ENCODE data around the gene PI4KB. TPM values are rescaled to one million over a fixed set of nuclear protein-coding genes. Genes with fewer than 3 reads are reported as not detected.
A peak's percentile ranks its signal among the peaks of the same experiment; 100 is the strongest.

The PI4KB gene
- total and polyA plus RNA-seq, 9 of the 15 experiments (the other 6 are each of a cell fraction or from before 2014, with no cell fraction given): 3.1 to 65.4 (median 45.1) TPM

- 4% methylated on average over 2 of the region's 2 CpGs for WGBS (ENCODE audit: insufficient coverage, low coverage, missing lambda C conversion rate)
- no TSS peak for BruUV-seq (replicated peaks)
- Histone ChIP-seq H3K9me1 (ENCODE audit: control insufficient read depth, insufficient read depth, low read length) (no peaks in the 10 kb centered on the region), H3K4me1 (replicated peaks in 1 of 2; ENCODE audit: control insufficient read depth in 2 of 2, insufficient read depth in 2 of 2, low read length in 2 of 2) (no peaks in the 10 kb centered on the region; a peak in 1 of 5 replicates), H3K9ac (ENCODE audit: insufficient read depth in 1 of 2, low read depth in 2 of 2, low read length in 2 of 2) (no peak overlapping the region), H3K4me3 (no peak overlapping the region), H3K79me2 (ENCODE audit: control insufficient read depth, insufficient read depth, low read length) (no peaks in the 10 kb centered on the region), H4K20me1 (replicated peaks; ENCODE audit: control insufficient read depth, insufficient read depth, low read length) (no peaks in the 10 kb centered on the region), H3K27ac (ENCODE audit: extremely low read depth, low read depth, low read length) (no peak overlapping the region), H3K36me3 (ENCODE audit: control insufficient read depth, insufficient read depth, low read length) (no peaks in the 10 kb centered on the region), H3K27me3 (ENCODE audit: control insufficient read depth in 2 of 2, insufficient read depth in 2 of 2, low read length in 2 of 2) (no peaks in the 10 kb centered on the region), H2AFZ (ENCODE audit: low read depth, low read length) (no peak overlapping the region), H3K9me3 (replicated peaks; ENCODE audit: control insufficient read depth, insufficient read depth, low read depth, low read length) (peaks cover 3% of the 10 kb centered on the region; the same call in 1 of the 2 replicates), H3K4me2 (ENCODE audit: insufficient read depth, low read length) (no peak overlapping the region)
- in situ Hi-C loops (cut with MboI): no loop called here
- FAIRE-seq (no peak), DNase-seq (ENCODE audit: extremely low read depth in 1 of 4, low spot score in 3 of 4) (no peak), ATAC-seq (no peak; the same call in 2 of the 3 replicates)
- ChIA-PET POLR2A (interaction anchor here (0.8 to 1.4 kb wide), 3 partner anchors 11 to 45 kb away, joined by 3 to 4 read pairs (median 3); partner anchors contain the start of gene PSMB4), CTCF (ENCODE audit: low intra/inter-chr PET ratio) (no interaction called here)
- TF ChIP-seq SPI1 (IDR thresholded peaks at IDR 0.05; ENCODE audit: borderline replicate concordance, low read depth, low read length): peak; percentile 70; the same call in 1 of the 2 replicates
- no peak for TF ChIP-seq SAFB (IDR thresholded peaks at IDR 0.05; ENCODE audit: borderline replicate concordance, low read depth, low read length)
- TF ChIP-seq TCF7L2 (IDR thresholded peaks at IDR 0.05; ENCODE audit: low read depth, low read length): no peak
- intact Hi-C loops (cut with micrococcal nuclease): no loop called here
These were observed 29.5 kb upstream of the PI4KB start for GRCh38 chr1:151356696-151357095.

- ATAC-seq (no peak), DNase-seq (ENCODE audit: extremely low read depth in 1 of 4, low spot score in 3 of 4) (peak in 3 of 4 experiments; percentile 34 to 51 (median 35)), FAIRE-seq (peak; percentile 15)
- Histone ChIP-seq H3K9me1 (ENCODE audit: control insufficient read depth, insufficient read depth, low read length) (no peaks in the 10 kb centered on the region), H3K9ac (ENCODE audit: insufficient read depth in 1 of 2, low read depth in 2 of 2, low read length in 2 of 2) (no peak overlapping the region), H4K20me1 (replicated peaks; ENCODE audit: control insufficient read depth, insufficient read depth, low read length) (no peaks in the 10 kb centered on the region), H2AFZ (ENCODE audit: low read depth, low read length) (0 out of 2 replicates have a peak overlapping the region, but pooled peaks have one; percentile 3), H3K4me3 (no peak overlapping the region), H3K4me1 (replicated peaks in 1 of 2; ENCODE audit: control insufficient read depth in 2 of 2, insufficient read depth in 2 of 2, low read length in 2 of 2) (peaks cover 0 to 6% of the 10 kb centered on the region in 2 experiments; a peak in 2 of 5 replicates), H3K9me3 (replicated peaks; ENCODE audit: control insufficient read depth, insufficient read depth, low read depth, low read length) (peaks cover 3% of the 10 kb centered on the region; the same call in 1 of the 2 replicates), H3K27me3 (ENCODE audit: control insufficient read depth in 2 of 2, insufficient read depth in 2 of 2, low read length in 2 of 2) (no peaks in the 10 kb centered on the region), H3K79me2 (ENCODE audit: control insufficient read depth, insufficient read depth, low read length) (no peaks in the 10 kb centered on the region), H3K36me3 (ENCODE audit: control insufficient read depth, insufficient read depth, low read length) (no peaks in the 10 kb centered on the region), H3K4me2 (ENCODE audit: insufficient read depth, low read length) (no peak overlapping the region), H3K27ac (ENCODE audit: extremely low read depth, low read depth, low read length) (no peak overlapping the region)
- in situ Hi-C loops (cut with MboI) (no loop called here), intact Hi-C loops (cut with micrococcal nuclease) (no loop called here)
- WGBS (ENCODE audit: insufficient coverage, low coverage, missing lambda C conversion rate): 61% methylated on average over 5 of the region's 6 CpGs
- BruUV-seq (replicated peaks): no TSS peak
- CTCF ChIA-PET (ENCODE audit: low intra/inter-chr PET ratio): no interaction called here
- POLR2A ChIA-PET: interaction anchor here (0.6 to 1.0 kb wide), 2 partner anchors 15 to 17 kb away, joined by 5 to 6 read pairs; no protein-coding TSS in a partner anchor
- TF ChIP-seq ZNF280A (IDR thresholded peaks at IDR 0.05; ENCODE audit: low read depth, partially characterized antibody) (peak; percentile 57), GTF2B (IDR thresholded peaks at IDR 0.05; ENCODE audit: extremely low read depth, insufficient read length) (no peak), NFIC (IDR thresholded peaks at IDR 0.05) (peak; percentile 78)
These were observed 25.0 kb upstream of the PI4KB start for GRCh38 chr1:151352021-151352718.
